SK-N-SH (cell line): ENCODE results near the gene TMEM151A. TPM values are rescaled to one million over a fixed set of nuclear protein-coding genes. Genes with fewer than 3 reads are reported as not detected.
A peak's percentile ranks its signal among the peaks of the same experiment; 100 is the strongest.

Experiments
- CTCF ChIA-PET: fragments of 300-600, 350-600 bp; formaldehyde crosslinking; extraction: SDS; loops from one replicate; lab custom pipeline; 2021; lab: Yijun Ruan, JAX
- POLR2A ChIA-PET: fragments of 350-600 bp; sonication (Branson Sonifier 250); formaldehyde crosslinking; extraction: SDS; loops from one replicate; lab custom pipeline; 2020; ENCODE audit warnings: antibody characterized with exemption, inconsistent platforms; lab: Yijun Ruan, JAX
- DNase-seq: peaks from one replicate; pipeline ENCODE4 v3.0.0; 2012
- H2AFZ ChIP-seq: fragments of 200-600 bp; sonication (generic); 2 replicates; pipeline ENCODE4 v1.8.1; 2016; ENCODE audit warnings: antibody characterized with exemption, mild to moderate bottlenecking, low read depth
- H3F3A ChIP-seq: fragments of 200-600 bp; sonication (generic); replicated peaks from 2 replicates; pipeline ENCODE3; 2016; ENCODE audit warnings: antibody characterized with exemption, mild to moderate bottlenecking; ENCODE audit not compliant: insufficient read depth
- H3K27ac ChIP-seq, 2 experiments: fragments of 200-500 bp in 1 of 2; fragments of 200-600 bp in 1 of 2; sonication (Bioruptor generic) in 1 of 2; sonication (generic), shearing (Covaris generic) in 1 of 2; 2 replicates each; pipeline versions ENCODE4 v1.5.1 to v1.6.1; 2014 to 2016; ENCODE audit warnings: low read depth in 2 of 2, inconsistent platforms in 1 of 2, low read length in 1 of 2, mild to moderate bottlenecking in 1 of 2, mixed read lengths in 1 of 2
- H3K27me3 ChIP-seq: fragments of 200-600 bp; sonication (generic), shearing (Covaris generic); 2 replicates; pipeline ENCODE4 v1.6.1; 2016; ENCODE audit warnings: mixed run types; ENCODE audit not compliant: insufficient read depth
- H3K36me3 ChIP-seq, 2 experiments: fragments of 200-500 bp in 1 of 2; fragments of 200-600 bp in 1 of 2; sonication (Bioruptor generic) in 1 of 2; sonication (generic) in 1 of 2; replicated peaks in 1 of 2; 2 replicates each; pipeline versions ENCODE3 to v1.5.1; 2014 to 2016; ENCODE audit warnings: low read length in 1 of 2, mild to moderate bottlenecking in 1 of 2; ENCODE audit not compliant: insufficient read depth in 2 of 2, control insufficient read depth in 1 of 2
- H3K4me1 ChIP-seq, 2 experiments: fragments of 200-500 bp in 1 of 2; fragments of 200-600 bp in 1 of 2; sonication (Bioruptor generic) in 1 of 2; sonication (generic), shearing (Covaris generic) in 1 of 2; 2 replicates each; pipeline versions ENCODE4 v1.5.1 to v1.6.1; 2014 to 2016; ENCODE audit warnings: low read depth in 1 of 2, low read length in 1 of 2, mixed run types in 1 of 2; ENCODE audit not compliant: insufficient read depth in 2 of 2, control insufficient read depth in 1 of 2
- H3K4me2 ChIP-seq: fragments of 200-600 bp; sonication (generic), shearing (Covaris generic); 2 replicates; pipeline ENCODE4 v1.6.1; 2017; ENCODE audit warnings: mixed run types
- H3K4me3 ChIP-seq, 2 experiments: fragments of 200-500 bp in 1 of 2; fragments of 200-600 bp in 1 of 2; sonication (Bioruptor generic) in 1 of 2; sonication (generic), shearing (Covaris generic) in 1 of 2; 2 replicates each; pipeline versions ENCODE4 v1.5.1 to v1.8.1; 2014 to 2016; ENCODE audit warnings: low read depth in 2 of 2, inconsistent platforms in 1 of 2, low read length in 1 of 2, mild to moderate bottlenecking in 1 of 2, mixed read lengths in 1 of 2, moderate library complexity in 1 of 2
- H3K79me2 ChIP-seq: fragments of 200-600 bp; sonication (generic); 2 replicates; pipeline ENCODE4 v1.8.1; 2017; ENCODE audit warnings: mild to moderate bottlenecking; ENCODE audit not compliant: insufficient read depth
- H3K9ac ChIP-seq: fragments of 200-600 bp; sonication (generic); 2 replicates; pipeline ENCODE4 v1.6.1; 2017; ENCODE audit warnings: mixed run types
- H3K9me2 ChIP-seq: fragments of 200-600 bp; sonication (generic); 2 replicates; pipeline ENCODE4 v1.6.1; 2017; ENCODE audit warnings: mixed run types
- H3K9me3 ChIP-seq: fragments of 200-600 bp; sonication (generic); 2 replicates; pipeline ENCODE4 v1.6.1; 2017; ENCODE audit warnings: mixed run types, mild to moderate bottlenecking, moderate library complexity
- H4K20me1 ChIP-seq: fragments of 200-600 bp; sonication (generic); 2 replicates; pipeline ENCODE4 v1.6.1; 2017; ENCODE audit warnings: mild to moderate bottlenecking, mixed run types; ENCODE audit not compliant: insufficient read depth
- CHD2 ChIP-seq: fragments of 150-350 bp; IDR thresholded peaks from 2 replicates; pipeline ENCODE4 v1.6.1; 2018; ENCODE audit warnings: low read length; ENCODE audit not compliant: partially characterized antibody
- FOXJ3 ChIP-seq: sonication (generic); formaldehyde crosslinking; IDR thresholded peaks from 2 replicates; pipeline ENCODE4 v1.5.1; 2020; ENCODE audit warnings: mild to moderate bottlenecking, missing genetic modification reagents
- GABPA ChIP-seq: IDR thresholded peaks from 2 replicates; pipeline ENCODE4 v1.4.0; 2012; ENCODE audit warnings: low read depth, mild to moderate bottlenecking
- MAX ChIP-seq: IDR thresholded peaks from 2 replicates; pipeline ENCODE4 v1.4.0; 2012; ENCODE audit warnings: low read depth
- MXI1 ChIP-seq: IDR thresholded peaks from 2 replicates; pipeline ENCODE4 v1.6.1; 2012; ENCODE audit warnings: mild to moderate bottlenecking, low read depth, low read length, improper control_type of control experiment
- NFIC ChIP-seq: IDR thresholded peaks from 2 replicates; pipeline ENCODE4 v1.4.0; 2012; ENCODE audit warnings: borderline replicate concordance
- NRF1 ChIP-seq: IDR thresholded peaks from 2 replicates; pipeline ENCODE4 v1.6.1; 2012; ENCODE audit warnings: low read depth, mild to moderate bottlenecking, low read length
- PBX3 ChIP-seq: IDR thresholded peaks from 2 replicates; pipeline ENCODE4; 2012
- RCOR1 ChIP-seq: fragments of 150-350 bp; IDR thresholded peaks from 2 replicates; pipeline ENCODE4 v1.6.1; 2017; ENCODE audit warnings: antibody characterized with exemption, low read length
- REST ChIP-seq: IDR thresholded peaks from 2 replicates; pipeline ENCODE4 v1.6.1; 2012; ENCODE audit warnings: mild to moderate bottlenecking, low read depth, low read length, moderate library complexity
- USF2 ChIP-seq: fragments of 150-350 bp; IDR thresholded peaks from 2 replicates; pipeline ENCODE4 v1.6.1; 2017; ENCODE audit warnings: antibody characterized with exemption, low read length, low read depth, borderline replicate concordance
- WGBS: methylation state at CpG from one replicate; pipeline ENCODE4 v1.1.6; 2017; ENCODE audit warnings: low lambda C conversion rate; 5-methylcytosine and 5-hydroxymethylcytosine counted together
- polyA plus RNA-seq, 3 experiments: library from polyadenylated mRNA; depleted of rRNA; stranded (reverse); fragments of >200 nt; gene quantifications; 2 replicates each; pipeline ENCODE4 v1.2.3, GENCODE V29; 2012

The TMEM151A gene
- polyA plus RNA-seq, 1 of the 3 experiments (the other 2 are of a cell fraction): 0.35 TPM

DNA sequence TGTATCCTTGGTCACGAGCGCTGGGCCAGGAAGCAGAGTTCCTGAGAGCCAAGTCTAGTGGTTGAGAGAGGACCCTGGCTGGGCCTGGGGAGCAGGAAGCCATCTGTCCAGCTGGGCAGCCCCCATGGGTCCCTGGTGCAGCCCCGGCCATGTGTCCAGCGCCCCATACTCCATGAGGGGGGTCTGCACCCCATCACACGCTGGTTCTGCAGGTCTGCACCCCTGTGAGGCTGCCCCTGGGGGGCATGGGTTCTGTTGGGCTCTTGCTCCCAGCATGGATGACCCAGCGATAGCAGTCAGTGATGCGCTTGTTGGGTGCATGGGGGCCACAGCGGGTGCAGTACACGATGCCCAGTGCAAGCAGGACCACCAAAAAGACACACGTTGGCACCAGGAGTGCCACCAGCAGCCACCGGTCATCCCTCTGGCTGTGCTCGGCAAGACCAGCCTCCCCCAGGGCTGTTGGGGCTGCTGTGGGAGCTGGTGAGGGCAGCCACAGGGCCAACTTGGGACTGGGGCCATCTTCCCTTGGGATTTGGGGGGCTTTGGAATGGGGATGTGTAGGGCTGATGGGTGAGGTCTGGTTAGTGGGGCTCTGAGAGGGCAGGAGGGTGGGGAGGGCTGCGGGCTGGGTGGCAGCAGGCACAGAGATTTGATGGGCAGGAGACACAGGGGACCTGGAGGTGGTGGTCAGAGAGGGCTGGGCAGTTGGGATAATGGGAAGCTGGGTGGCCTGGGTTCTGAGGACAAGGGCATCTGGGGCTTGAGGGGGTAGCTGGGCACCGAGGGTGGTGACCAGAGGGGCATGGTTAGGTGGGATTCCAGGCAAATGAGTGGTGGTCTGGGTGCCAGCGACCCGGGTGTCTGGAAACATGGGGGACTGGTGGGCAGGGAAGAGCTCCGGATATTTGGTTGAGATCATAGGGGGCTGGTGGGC, 23.1 kb downstream of the TMEM151A start:
- 95% methylated on average over 9 of the region's 17 CpGs for WGBS
- Histone ChIP-seq H3K9me2 (no peaks in the 10 kb centered on the region), H3K4me3 (no peak overlapping the region), H4K20me1 (no peaks in the 10 kb centered on the region), H2AFZ (no peak overlapping the region), H3K4me2 (peak overlapping the region; percentile 80; the same call in 1 of the 2 replicates), H3K79me2 (no peaks in the 10 kb centered on the region), H3K36me3 (no peaks in the 10 kb centered on the region), H3K27me3 (no peaks in the 10 kb centered on the region), H3F3A (peaks cover 15% of the 10 kb centered on the region), H3K4me1 (peaks cover 32 to 67% of the 10 kb centered on the region in 2 experiments), H3K27ac (peak overlapping the region; percentile 94 to 100; a peak in 3 of 4 replicates), H3K9ac (no peak overlapping the region), H3K9me3 (no peaks in the 10 kb centered on the region)
- no peak for DNase-seq
- CTCF ChIA-PET: interaction anchor here (0.7 to 12.4 kb wide), 11 partner anchors 7 to 74 kb away, joined by 3 to 280 read pairs (median 26); partner anchors contain the start of genes B4GAT1, BRMS1, CNIH2 and RIN1
- TF ChIP-seq NRF1 (no peak), FOXJ3 (no peak), MXI1 (no peak), MAX (no peak), USF2 (no peak), GABPA (no peak), NFIC (no peak), REST (no peak), RCOR1 (no peak), CHD2 (no peak), PBX3 (no peak)
- POLR2A ChIA-PET: no interaction called here
